Lower leg skin (tissue), 3 donors: ENCODE data around the gene ZNF19.

Source experiments
- CTCF ChIP-seq, 3 donors: fragments of 450-650 bp; IDR thresholded peaks; one replicate each; pipeline ENCODE4 v1.5.1; 2016; ENCODE audit warnings: antibody characterized with exemption in 3 of 3, mild to moderate bottlenecking in 3 of 3, moderate library complexity in 2 of 3
- POLR2A ChIP-seq, 2 donors: fragments of 450-650 bp; IDR thresholded peaks; one replicate each; pipeline ENCODE4 v1.6.1; 2016 to 2017; ENCODE audit warnings: antibody characterized with exemption in 2 of 2, mild to moderate bottlenecking in 1 of 2, moderate library complexity in 1 of 2

GRCh38 chr16:71431176-71431575 lies 57.9 kb downstream of the ZNF19 start:
- TF ChIP-seq CTCF (IDR thresholded peaks at IDR 0.05) (no peak), POLR2A (IDR thresholded peaks at IDR 0.05) (no peak)
